ENCODE data around the gene PHF20. TPM values are rescaled to one million over a fixed set of nuclear protein-coding genes. Genes with fewer than 3 reads are reported as not detected.

The PHF20 gene
- total RNA-seq, 1 experiment from 2014 or later = 65.8 TPM

DNA sequence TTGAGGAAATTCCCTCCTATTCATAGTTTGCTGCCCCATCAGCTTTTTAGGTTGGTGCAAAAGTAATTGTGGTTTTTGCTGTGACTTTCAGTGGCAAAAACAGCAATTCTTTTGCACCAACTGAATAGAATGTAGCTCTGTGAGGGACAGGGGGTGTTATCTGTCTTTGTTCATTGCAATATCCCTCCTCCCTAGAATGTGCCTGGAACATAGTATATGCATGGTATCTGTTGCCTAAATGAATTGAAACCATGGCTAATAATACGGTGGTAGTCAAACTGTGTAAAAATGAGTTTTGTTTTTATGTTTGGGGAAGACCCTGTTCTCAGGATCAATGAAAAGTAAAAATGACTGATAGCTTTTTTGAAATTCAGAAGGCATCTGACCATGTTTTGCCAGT lies 137.4 kb downstream of the PHF20 start:
- no peak for TF ChIP-seq ZNF263 (CRISPR knock-in tag; IDR thresholded peaks at IDR 0.05; ENCODE audit: low read depth)
- TF ChIP-seq, protein P1, sequence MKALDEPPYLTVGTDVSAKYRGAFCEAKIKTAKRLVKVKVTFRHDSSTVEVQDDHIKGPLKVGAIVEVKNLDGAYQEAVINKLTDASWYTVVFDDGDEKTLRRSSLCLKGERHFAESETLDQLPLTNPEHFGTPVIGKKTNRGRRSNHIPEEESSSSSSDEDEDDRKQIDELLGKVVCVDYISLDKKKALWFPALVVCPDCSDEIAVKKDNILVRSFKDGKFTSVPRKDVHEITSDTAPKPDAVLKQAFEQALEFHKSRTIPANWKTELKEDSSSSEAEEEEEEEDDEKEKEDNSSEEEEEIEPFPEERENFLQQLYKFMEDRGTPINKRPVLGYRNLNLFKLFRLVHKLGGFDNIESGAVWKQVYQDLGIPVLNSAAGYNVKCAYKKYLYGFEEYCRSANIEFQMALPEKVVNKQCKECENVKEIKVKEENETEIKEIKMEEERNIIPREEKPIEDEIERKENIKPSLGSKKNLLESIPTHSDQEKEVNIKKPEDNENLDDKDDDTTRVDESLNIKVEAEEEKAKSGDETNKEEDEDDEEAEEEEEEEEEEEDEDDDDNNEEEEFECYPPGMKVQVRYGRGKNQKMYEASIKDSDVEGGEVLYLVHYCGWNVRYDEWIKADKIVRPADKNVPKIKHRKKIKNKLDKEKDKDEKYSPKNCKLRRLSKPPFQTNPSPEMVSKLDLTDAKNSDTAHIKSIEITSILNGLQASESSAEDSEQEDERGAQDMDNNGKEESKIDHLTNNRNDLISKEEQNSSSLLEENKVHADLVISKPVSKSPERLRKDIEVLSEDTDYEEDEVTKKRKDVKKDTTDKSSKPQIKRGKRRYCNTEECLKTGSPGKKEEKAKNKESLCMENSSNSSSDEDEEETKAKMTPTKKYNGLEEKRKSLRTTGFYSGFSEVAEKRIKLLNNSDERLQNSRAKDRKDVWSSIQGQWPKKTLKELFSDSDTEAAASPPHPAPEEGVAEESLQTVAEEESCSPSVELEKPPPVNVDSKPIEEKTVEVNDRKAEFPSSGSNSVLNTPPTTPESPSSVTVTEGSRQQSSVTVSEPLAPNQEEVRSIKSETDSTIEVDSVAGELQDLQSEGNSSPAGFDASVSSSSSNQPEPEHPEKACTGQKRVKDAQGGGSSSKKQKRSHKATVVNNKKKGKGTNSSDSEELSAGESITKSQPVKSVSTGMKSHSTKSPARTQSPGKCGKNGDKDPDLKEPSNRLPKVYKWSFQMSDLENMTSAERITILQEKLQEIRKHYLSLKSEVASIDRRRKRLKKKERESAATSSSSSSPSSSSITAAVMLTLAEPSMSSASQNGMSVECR (CRISPR knock-in tag; IDR thresholded peaks at IDR 0.05; ENCODE audit: borderline replicate concordance) = no peak
- TF ChIP-seq, protein P2, sequence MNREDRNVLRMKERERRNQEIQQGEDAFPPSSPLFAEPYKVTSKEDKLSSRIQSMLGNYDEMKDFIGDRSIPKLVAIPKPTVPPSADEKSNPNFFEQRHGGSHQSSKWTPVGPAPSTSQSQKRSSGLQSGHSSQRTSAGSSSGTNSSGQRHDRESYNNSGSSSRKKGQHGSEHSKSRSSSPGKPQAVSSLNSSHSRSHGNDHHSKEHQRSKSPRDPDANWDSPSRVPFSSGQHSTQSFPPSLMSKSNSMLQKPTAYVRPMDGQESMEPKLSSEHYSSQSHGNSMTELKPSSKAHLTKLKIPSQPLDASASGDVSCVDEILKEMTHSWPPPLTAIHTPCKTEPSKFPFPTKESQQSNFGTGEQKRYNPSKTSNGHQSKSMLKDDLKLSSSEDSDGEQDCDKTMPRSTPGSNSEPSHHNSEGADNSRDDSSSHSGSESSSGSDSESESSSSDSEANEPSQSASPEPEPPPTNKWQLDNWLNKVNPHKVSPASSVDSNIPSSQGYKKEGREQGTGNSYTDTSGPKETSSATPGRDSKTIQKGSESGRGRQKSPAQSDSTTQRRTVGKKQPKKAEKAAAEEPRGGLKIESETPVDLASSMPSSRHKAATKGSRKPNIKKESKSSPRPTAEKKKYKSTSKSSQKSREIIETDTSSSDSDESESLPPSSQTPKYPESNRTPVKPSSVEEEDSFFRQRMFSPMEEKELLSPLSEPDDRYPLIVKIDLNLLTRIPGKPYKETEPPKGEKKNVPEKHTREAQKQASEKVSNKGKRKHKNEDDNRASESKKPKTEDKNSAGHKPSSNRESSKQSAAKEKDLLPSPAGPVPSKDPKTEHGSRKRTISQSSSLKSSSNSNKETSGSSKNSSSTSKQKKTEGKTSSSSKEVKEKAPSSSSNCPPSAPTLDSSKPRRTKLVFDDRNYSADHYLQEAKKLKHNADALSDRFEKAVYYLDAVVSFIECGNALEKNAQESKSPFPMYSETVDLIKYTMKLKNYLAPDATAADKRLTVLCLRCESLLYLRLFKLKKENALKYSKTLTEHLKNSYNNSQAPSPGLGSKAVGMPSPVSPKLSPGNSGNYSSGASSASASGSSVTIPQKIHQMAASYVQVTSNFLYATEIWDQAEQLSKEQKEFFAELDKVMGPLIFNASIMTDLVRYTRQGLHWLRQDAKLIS (CRISPR knock-in tag; IDR thresholded peaks at IDR 0.05; ENCODE audit: borderline replicate concordance) = no peak
- no peak for TF ChIP-seq ELF4 (CRISPR knock-in tag; IDR thresholded peaks at IDR 0.05; ENCODE audit: low read depth)
- no peak for TF ChIP-seq SMAD4 (CRISPR knock-in tag; IDR thresholded peaks at IDR 0.05)
- no peak for TF ChIP-seq IRF2 (CRISPR knock-in tag; IDR thresholded peaks at IDR 0.05; ENCODE audit: borderline replicate concordance, low read depth)
- TF ChIP-seq, protein P3, sequence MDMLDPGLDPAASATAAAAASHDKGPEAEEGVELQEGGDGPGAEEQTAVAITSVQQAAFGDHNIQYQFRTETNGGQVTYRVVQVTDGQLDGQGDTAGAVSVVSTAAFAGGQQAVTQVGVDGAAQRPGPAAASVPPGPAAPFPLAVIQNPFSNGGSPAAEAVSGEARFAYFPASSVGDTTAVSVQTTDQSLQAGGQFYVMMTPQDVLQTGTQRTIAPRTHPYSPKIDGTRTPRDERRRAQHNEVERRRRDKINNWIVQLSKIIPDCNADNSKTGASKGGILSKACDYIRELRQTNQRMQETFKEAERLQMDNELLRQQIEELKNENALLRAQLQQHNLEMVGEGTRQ (CRISPR knock-in tag; IDR thresholded peaks at IDR 0.05) = no peak
- no peak for TF ChIP-seq OVOL2 (CRISPR knock-in tag; IDR thresholded peaks at IDR 0.05; ENCODE audit: borderline replicate concordance)
- no peak for TF ChIP-seq ZNF671 (CRISPR knock-in tag; IDR thresholded peaks at IDR 0.05)
- no peak for TF ChIP-seq SOX15 (CRISPR knock-in tag; IDR thresholded peaks at IDR 0.05)
- TF ChIP-seq NR1H2 (CRISPR knock-in tag; IDR thresholded peaks at IDR 0.05) = no peak
- TF ChIP-seq, protein P4, sequence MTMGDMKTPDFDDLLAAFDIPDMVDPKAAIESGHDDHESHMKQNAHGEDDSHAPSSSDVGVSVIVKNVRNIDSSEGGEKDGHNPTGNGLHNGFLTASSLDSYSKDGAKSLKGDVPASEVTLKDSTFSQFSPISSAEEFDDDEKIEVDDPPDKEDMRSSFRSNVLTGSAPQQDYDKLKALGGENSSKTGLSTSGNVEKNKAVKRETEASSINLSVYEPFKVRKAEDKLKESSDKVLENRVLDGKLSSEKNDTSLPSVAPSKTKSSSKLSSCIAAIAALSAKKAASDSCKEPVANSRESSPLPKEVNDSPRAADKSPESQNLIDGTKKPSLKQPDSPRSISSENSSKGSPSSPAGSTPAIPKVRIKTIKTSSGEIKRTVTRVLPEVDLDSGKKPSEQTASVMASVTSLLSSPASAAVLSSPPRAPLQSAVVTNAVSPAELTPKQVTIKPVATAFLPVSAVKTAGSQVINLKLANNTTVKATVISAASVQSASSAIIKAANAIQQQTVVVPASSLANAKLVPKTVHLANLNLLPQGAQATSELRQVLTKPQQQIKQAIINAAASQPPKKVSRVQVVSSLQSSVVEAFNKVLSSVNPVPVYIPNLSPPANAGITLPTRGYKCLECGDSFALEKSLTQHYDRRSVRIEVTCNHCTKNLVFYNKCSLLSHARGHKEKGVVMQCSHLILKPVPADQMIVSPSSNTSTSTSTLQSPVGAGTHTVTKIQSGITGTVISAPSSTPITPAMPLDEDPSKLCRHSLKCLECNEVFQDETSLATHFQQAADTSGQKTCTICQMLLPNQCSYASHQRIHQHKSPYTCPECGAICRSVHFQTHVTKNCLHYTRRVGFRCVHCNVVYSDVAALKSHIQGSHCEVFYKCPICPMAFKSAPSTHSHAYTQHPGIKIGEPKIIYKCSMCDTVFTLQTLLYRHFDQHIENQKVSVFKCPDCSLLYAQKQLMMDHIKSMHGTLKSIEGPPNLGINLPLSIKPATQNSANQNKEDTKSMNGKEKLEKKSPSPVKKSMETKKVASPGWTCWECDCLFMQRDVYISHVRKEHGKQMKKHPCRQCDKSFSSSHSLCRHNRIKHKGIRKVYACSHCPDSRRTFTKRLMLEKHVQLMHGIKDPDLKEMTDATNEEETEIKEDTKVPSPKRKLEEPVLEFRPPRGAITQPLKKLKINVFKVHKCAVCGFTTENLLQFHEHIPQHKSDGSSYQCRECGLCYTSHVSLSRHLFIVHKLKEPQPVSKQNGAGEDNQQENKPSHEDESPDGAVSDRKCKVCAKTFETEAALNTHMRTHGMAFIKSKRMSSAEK (CRISPR knock-in tag; IDR thresholded peaks at IDR 0.05; ENCODE audit: borderline replicate concordance) = no peak
- no peak for TF ChIP-seq ZNF317 (CRISPR knock-in tag; IDR thresholded peaks at IDR 0.05; ENCODE audit: borderline replicate concordance, low read depth)
- TF ChIP-seq, protein P5, sequence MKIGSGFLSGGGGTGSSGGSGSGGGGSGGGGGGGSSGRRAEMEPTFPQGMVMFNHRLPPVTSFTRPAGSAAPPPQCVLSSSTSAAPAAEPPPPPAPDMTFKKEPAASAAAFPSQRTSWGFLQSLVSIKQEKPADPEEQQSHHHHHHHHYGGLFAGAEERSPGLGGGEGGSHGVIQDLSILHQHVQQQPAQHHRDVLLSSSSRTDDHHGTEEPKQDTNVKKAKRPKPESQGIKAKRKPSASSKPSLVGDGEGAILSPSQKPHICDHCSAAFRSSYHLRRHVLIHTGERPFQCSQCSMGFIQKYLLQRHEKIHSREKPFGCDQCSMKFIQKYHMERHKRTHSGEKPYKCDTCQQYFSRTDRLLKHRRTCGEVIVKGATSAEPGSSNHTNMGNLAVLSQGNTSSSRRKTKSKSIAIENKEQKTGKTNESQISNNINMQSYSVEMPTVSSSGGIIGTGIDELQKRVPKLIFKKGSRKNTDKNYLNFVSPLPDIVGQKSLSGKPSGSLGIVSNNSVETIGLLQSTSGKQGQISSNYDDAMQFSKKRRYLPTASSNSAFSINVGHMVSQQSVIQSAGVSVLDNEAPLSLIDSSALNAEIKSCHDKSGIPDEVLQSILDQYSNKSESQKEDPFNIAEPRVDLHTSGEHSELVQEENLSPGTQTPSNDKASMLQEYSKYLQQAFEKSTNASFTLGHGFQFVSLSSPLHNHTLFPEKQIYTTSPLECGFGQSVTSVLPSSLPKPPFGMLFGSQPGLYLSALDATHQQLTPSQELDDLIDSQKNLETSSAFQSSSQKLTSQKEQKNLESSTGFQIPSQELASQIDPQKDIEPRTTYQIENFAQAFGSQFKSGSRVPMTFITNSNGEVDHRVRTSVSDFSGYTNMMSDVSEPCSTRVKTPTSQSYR (CRISPR knock-in tag; IDR thresholded peaks at IDR 0.05) = no peak
- TF ChIP-seq, protein P6, sequence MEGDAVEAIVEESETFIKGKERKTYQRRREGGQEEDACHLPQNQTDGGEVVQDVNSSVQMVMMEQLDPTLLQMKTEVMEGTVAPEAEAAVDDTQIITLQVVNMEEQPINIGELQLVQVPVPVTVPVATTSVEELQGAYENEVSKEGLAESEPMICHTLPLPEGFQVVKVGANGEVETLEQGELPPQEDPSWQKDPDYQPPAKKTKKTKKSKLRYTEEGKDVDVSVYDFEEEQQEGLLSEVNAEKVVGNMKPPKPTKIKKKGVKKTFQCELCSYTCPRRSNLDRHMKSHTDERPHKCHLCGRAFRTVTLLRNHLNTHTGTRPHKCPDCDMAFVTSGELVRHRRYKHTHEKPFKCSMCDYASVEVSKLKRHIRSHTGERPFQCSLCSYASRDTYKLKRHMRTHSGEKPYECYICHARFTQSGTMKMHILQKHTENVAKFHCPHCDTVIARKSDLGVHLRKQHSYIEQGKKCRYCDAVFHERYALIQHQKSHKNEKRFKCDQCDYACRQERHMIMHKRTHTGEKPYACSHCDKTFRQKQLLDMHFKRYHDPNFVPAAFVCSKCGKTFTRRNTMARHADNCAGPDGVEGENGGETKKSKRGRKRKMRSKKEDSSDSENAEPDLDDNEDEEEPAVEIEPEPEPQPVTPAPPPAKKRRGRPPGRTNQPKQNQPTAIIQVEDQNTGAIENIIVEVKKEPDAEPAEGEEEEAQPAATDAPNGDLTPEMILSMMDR (IDR thresholded peaks at IDR 0.05) = no peak
- TF ChIP-seq, protein P7, sequence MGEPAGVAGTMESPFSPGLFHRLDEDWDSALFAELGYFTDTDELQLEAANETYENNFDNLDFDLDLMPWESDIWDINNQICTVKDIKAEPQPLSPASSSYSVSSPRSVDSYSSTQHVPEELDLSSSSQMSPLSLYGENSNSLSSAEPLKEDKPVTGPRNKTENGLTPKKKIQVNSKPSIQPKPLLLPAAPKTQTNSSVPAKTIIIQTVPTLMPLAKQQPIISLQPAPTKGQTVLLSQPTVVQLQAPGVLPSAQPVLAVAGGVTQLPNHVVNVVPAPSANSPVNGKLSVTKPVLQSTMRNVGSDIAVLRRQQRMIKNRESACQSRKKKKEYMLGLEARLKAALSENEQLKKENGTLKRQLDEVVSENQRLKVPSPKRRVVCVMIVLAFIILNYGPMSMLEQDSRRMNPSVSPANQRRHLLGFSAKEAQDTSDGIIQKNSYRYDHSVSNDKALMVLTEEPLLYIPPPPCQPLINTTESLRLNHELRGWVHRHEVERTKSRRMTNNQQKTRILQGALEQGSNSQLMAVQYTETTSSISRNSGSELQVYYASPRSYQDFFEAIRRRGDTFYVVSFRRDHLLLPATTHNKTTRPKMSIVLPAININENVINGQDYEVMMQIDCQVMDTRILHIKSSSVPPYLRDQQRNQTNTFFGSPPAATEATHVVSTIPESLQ (CRISPR knock-in tag; IDR thresholded peaks at IDR 0.05) = no peak
- DNase-seq (ENCODE audit: low spot score) (no peak), ATAC-seq (no peak)
- Mint-ChIP-seq H3K36me3 (peaks cover 34% of the 10 kb centered on the region), H3K27me3 (ENCODE audit: low read depth) (no peaks in the 10 kb centered on the region), H3K4me3 (no peak overlapping the region), H3K4me1 (peaks cover 29% of the 10 kb centered on the region), H3K27ac (no peak overlapping the region), H3K9me3 (0 out of 2 replicates have a peak, but pooled peaks cover 4% of the 10 kb centered on the region)
- ChIA-PET CTCF (interaction anchor here (0.9 kb wide), 1 partner anchor 45 kb away, joined by 3 read pairs; the partner anchor contains the start of gene SCAND1), POLR2A (no interaction called here)
